GM20000 (cell line): ENCODE data around the gene FGFR2.

Experiments used
- DNase-seq: peaks from one replicate; pipeline ENCODE4 v3.0.0; 2012; ENCODE audit warnings: low spot score
- CTCF ChIP-seq: IDR thresholded peaks from 2 replicates; pipeline ENCODE4 v1.5.1; 2012; ENCODE audit warnings: mild to moderate bottlenecking, control low read depth; ENCODE audit errors: extremely low read depth, missing control alignments

The FGFR2 gene

GRCh38 chr10:121593281-121594075 lies 4.8 kb downstream of the FGFR2 start:
- no peak for TF ChIP-seq CTCF
- no peak for DNase-seq

GRCh38 chr10:121592155-121592890 lies 5.9 kb downstream of the FGFR2 start:
- no peak for TF ChIP-seq CTCF
- DNase-seq = no peak

- no peak for DNase-seq
- no peak for TF ChIP-seq CTCF
Measured at GRCh38 chr10:121591186-121591585, 7.1 kb downstream of the FGFR2 start.

- no peak for DNase-seq
- no peak for TF ChIP-seq CTCF
Measured at GRCh38 chr10:121590772-121591171, 7.5 kb downstream of the FGFR2 start.

GRCh38 chr10:121589553-121589952 lies 8.7 kb downstream of the FGFR2 start:
- TF ChIP-seq CTCF = no peak
- DNase-seq = no peak

GRCh38 chr10:121583857-121584256 lies 14.4 kb downstream of the FGFR2 start:
- no peak for TF ChIP-seq CTCF
- DNase-seq = no peak

- TF ChIP-seq CTCF = no peak
- DNase-seq = no peak
Measured at GRCh38 chr10:121583258-121583657, 15.0 kb downstream of the FGFR2 start.
